ENCODE measurements around the gene TRAM2.

The TRAM2 gene

DNA sequence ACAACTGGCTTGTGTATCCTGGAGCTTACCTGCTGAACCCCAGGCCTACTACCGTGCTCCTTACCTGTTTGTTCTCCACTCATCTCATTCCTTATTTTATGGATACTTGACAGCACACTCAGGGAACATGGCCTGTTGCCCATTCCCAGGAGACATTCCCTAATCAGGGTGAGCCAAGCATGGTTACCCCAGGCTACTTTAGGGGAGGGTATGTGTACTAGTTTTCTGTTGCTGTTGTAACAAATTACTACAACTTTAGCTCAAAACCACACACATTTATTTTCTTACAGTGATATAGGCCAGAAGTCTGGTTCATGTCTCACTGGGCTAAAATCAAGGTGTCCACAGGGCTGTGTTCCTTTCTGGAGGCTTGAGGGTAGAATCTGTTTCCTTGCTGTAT lies 15.0 kb upstream of the TRAM2 start:
- DNase-seq: no peak

- DNase-seq: peak; percentile 35
These were observed 13.5 kb upstream of the TRAM2 start for GRCh38 chr6:52590152-52590891.

GRCh38 chr6:52588710-52589091 lies 11.8 kb upstream of the TRAM2 start:
- DNase-seq: no peak

DNA sequence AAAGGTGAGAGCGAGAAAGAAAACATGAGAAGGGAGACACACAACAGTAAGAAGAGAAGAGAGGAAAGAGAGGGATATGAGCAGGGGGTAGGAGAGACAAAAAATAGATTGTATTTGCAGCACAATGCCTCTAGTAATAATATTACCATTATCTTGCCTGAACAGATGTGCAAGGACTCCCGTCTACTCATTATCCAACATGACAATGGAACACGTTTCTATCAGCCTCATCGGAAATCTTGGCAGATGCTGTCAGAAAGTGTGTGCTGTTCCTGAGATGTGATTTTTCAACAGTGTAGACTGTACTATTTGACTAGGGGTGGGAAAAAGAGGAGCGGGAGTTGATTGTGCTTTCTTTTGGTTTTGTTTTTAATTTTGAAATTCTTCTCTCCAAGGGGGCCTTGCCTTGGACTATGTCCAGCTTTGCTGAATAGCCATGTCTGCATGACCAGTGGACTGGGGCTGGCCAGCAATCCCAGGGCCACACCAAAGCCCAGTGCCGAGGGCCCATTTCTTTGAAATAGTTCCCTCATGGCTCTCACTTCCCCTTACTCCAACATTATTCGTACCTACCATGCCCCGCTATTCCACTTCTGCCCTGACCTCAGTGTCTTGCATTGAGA lies 11.3 kb upstream of the TRAM2 start:
- DNase-seq: no peak

DNA sequence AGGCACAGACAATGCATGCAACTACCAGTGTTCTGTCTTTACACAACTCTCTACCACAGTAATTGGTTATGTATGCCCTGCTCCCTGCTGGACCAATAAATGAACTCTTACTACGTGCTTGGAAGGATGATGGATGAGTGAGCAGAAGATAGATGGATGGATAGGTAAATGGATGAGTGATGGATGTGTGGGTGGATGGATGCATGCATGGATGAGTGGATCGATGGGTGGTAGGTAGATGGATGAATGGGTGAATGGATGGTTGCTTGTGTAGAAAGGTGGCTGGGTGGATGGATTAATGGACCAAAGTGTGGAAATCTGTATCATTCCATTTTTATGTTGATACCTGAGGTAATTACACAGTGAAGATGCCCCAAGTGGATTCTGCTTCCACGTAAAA lies 10.1 kb upstream of the TRAM2 start:
- no peak for DNase-seq

- DNase-seq: no peak
These were observed 7.3 kb upstream of the TRAM2 start for GRCh38 chr6:52584203-52584602.

- no peak for DNase-seq
These were observed 6.1 kb upstream of the TRAM2 start for GRCh38 chr6:52582996-52583395.

- DNase-seq: no peak
These were observed 5.6 kb upstream of the TRAM2 start for GRCh38 chr6:52582446-52582845.

DNA sequence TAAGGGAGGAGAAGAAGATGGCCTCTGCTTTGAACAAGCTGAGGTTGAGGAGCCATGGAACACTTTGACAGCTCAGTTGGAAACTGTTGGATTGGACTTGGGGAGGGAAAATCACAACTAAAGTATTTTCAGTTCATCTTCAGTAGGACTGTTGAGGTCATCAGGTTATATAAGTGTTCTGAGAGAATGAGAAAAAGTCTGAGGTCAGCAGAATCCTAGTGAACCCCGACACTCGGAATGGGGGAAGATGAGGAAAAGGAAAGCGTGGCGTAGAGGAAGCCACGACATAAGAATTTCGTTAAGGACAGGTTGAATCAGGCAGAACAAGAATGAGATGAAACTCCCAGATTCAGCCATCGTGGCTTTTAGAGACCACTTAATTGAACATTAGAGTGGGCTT lies 4.0 kb upstream of the TRAM2 start:
- DNase-seq: no peak

GRCh38 chr6:52579006-52579660 lies 2.3 kb upstream of the TRAM2 start:
- no peak for DNase-seq

GRCh38 chr6:52577778-52578463 lies 1.1 kb upstream of the TRAM2 start:
- no peak for DNase-seq

- DNase-seq: no peak
These were observed 353 bp downstream of the TRAM2 start for GRCh38 chr6:52576392-52577021.

DNA sequence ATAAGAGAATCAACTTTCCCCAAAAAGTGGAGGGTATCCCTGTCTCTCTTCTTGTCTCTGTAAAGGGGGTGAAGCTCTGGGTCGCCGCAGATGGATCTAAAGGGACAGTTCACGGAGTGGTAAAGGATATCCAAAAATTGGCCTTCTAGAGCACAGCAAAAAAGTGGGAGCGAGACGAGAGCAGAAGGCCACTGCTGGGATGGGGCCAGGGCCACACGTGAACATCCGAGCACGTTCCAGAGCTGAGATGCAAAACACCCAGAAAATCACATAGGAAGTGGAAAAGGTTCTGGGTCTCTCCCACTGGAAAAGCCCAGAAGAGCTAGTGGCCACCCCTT lies 837 bp downstream of the TRAM2 start:
- no peak for DNase-seq

GRCh38 chr6:52575502-52575892 lies 1.4 kb downstream of the TRAM2 start:
- no peak for DNase-seq

DNA sequence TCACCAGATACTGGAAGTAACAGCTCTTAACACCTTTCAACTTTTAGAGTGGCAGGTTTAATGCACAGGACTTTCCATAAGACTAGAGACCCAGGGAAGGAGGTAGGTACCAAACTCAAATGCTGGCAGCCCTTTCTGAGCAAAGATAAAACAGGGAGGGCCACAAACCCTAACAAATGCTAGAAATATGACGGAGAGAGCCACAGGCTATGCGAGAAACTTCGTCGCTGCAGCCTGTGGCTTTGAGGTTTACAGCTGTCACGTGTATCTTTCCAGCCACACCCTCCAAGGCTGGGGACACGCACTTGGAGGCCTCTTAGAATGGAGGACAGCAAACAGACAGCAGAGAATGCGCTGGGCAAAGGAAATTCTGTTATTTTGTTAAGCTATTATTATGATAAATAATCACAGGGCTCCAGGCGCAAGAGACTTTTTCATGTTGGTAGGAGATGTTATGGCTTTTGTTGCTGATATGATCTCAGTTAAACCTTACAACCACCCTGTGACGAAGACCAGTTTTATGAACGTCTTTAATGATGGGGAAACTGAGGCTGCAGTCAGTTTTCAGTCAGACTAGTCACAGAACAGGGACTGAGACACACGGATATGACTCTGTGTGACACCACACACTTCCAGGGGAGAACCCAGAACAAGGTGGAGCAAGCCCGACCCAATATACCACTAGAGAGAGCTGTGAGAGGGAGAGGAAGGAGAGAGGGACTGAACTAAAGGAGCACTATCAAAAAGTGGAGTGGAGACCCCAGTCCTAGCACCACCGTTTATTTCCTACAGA lies 2.0 kb downstream of the TRAM2 start:
- no peak for DNase-seq

- no peak for DNase-seq
These were observed 3.6 kb downstream of the TRAM2 start for GRCh38 chr6:52573295-52573694.

DNA sequence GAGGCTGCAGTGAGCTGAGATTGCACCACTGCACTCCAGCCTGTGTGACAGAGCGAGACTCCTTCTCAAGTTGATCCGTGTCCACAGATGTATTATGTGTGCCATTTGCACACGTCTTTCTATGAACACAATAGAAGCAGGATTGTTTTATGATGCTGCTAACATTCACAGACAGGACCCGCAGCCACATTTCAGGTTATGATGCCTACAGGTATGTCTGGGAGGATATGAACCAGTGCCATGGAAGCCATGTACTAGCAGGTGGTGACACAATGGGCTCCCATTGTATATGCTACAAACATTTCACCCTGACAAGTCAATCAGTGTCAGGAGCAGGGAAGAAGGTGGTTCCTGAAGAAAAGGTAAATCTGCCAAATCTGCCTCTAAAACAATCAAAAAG lies 4.3 kb downstream of the TRAM2 start:
- DNase-seq: no peak

DNA sequence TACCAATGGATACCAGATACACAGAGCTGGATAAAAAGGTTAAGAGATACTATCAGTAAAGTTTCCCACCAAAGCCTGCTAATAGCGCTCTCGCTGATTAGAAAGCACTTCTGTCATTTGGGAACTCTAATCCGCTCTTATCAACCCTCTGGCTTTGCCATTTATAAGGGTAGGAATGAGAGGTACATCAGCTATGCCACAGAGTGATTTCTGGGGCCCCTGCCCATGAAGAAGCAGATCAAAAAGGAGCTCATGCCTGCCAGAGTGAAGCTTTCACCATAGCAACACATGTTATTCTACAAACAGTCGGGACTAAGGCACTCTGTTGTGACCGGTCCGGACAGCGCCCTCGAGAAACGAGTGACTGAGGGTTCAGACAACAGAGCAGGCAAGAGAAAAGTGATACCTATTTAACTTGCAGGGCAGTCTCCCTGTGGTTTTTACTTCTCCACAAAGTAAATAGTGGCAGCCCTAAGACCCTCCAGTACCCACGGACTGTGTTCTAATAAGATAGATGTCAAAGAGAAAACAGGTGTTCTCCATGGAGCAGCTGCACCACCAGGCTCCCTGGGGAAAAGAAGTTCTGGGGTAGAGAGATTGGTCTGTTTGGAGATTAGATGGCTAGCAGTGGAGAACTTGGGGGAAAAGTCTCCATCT lies 5.6 kb downstream of the TRAM2 start:
- DNase-seq: no peak

DNA sequence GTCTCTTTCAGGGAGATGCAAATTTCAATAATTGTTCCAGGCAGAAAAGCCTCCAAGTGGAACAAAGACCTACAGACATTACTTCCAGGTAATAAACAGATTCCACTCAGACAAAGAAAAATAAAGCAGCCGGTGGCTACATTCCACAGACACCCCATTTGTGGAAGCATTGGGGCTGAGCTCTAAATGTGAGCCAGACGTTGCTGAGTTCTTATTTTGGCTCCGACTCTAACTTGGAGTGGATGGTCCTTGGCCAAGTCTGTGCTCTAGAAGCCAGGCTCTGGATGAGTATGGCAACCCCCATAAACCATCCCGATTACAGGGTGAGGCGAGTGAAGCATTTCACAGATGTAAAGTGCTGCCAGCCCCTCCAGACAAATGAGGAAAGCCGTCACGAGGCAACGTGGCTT lies 6.6 kb downstream of the TRAM2 start:
- peak; percentile 28 for DNase-seq

GRCh38 chr6:52568320-52568719 lies 8.5 kb downstream of the TRAM2 start:
- DNase-seq: no peak

DNA sequence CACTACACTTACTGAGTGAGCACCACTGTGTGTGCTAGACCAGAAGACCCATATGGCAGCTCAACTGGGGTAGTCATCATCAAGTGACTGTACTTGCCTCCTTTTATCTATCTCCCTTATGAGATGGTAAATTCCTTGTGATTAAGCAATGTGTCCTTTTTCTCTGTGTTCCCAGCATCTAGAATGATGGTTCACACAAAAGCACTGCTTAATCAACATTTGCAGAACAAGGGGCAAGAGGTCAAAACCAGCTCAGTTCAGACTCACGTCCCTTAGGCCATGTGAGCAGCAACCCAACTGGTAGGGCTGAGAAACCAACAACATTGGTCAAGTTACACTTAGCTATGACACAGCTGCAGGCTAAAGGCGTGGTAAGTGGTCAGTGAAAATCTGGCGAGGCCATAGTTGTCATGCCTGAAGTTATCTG lies 10.0 kb downstream of the TRAM2 start:
- no peak for DNase-seq

- no peak for DNase-seq
These were observed 10.7 kb downstream of the TRAM2 start for GRCh38 chr6:52566201-52566600.

Data from NCI-H1092 (cell line).